HUES64 (cell line): ENCODE results near the gene CLEC4G.

ENCODE experiments used
- H3K27ac ChIP-seq: 2 replicates; pipeline ENCODE4 v1.7.0; 2013; ENCODE audit warnings: low read depth, low read length, inconsistent platforms
- H3K27me3 ChIP-seq: 2 replicates; pipeline ENCODE4 v1.6.1; 2013; ENCODE audit warnings: mild to moderate bottlenecking, low read length; ENCODE audit not compliant: insufficient read depth
- H3K36me3 ChIP-seq: 2 replicates; pipeline ENCODE4 v1.6.1; 2013; ENCODE audit warnings: mild to moderate bottlenecking, low read length; ENCODE audit not compliant: insufficient read depth
- H3K4me1 ChIP-seq: 2 replicates; pipeline ENCODE4 v1.6.1; 2013; ENCODE audit warnings: mild to moderate bottlenecking, low read length, moderate library complexity; ENCODE audit not compliant: insufficient read depth
- H3K4me3 ChIP-seq: 2 replicates; pipeline ENCODE4 v1.5.1; 2013; ENCODE audit warnings: mild to moderate bottlenecking, low read length, moderate library complexity
- H3K9ac ChIP-seq: 2 replicates; pipeline ENCODE4 v1.6.1; 2013; ENCODE audit warnings: mild to moderate bottlenecking, low read depth, low read length
- H3K9me3 ChIP-seq: 2 replicates; pipeline ENCODE4 v1.6.1; 2013; ENCODE audit warnings: low read depth, low read length; ENCODE audit not compliant: insufficient read depth
- WGBS: fragments of 150-250, 120-280 bp; methylation state at CpG from one replicate; pipeline ENCODE4 v1.1.7; 2013; ENCODE audit warnings: missing lambda C conversion rate; 5-methylcytosine and 5-hydroxymethylcytosine counted together

Gene CLEC4G

DNA sequence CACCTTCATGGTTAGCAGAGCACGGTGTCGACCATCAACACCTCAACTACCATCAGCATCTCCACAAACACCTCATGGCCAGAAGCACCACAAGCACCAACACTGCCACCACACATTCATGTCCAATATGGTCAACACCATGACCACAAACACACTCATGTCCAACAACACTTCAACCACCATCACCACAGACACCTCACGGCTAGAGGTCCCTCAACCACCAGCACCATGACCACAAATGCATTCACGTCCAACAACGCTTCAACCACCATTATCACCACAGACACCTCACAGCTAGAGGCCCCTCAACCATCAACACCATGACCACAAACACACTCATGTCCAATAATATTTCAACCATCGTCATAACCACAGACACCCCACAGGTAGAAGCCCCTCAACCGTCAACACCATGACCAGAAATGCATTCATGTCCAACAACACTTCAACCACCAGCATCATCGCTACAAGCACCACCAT lies 41.1 kb downstream of the CLEC4G start:
- Histone ChIP-seq H3K36me3 (no peaks in the 10 kb centered on the region), H3K27ac (no peak overlapping the region), H3K4me1 (no peaks in the 10 kb centered on the region), H3K9ac (no peak overlapping the region), H3K9me3 (no peaks in the 10 kb centered on the region), H3K4me3 (no peak overlapping the region), H3K27me3 (no peaks in the 10 kb centered on the region; the same call in 1 of the 2 replicates)
- 72% methylated on average over 8 of the region's 8 CpGs for WGBS

DNA sequence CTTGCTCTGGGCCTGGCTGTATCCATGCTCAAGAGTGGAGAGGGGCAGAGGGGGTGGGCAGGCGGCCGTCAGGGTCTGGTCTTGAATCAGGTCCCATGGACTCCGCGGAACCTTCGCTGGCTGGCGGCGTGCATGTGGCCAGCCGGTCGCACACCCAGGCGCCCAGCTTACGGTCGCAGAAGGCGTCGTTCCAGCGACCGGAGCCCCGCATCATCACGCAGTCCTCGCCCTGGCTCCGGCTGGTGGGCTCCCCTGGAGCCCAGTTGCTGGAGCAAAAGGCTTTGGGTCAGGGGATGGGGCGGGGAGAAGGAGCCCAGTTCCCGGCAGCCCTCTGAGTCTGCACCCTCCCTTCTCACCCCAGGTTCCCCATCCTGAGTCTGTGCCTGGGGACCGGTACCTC lies 42.7 kb downstream of the CLEC4G start:
- H3K27me3 ChIP-seq: no peaks in the 10 kb centered on the region; the same call in 1 of the 2 replicates
- no peaks in the 10 kb centered on the region for H3K36me3 ChIP-seq
- no peak overlapping the region for H3K4me3 ChIP-seq
- H3K4me1 ChIP-seq: no peaks in the 10 kb centered on the region
- no peak overlapping the region for H3K9ac ChIP-seq
- H3K27ac ChIP-seq: no peak overlapping the region
- WGBS: 86% methylated on average over 22 of the region's 23 CpGs
- no peaks in the 10 kb centered on the region for H3K9me3 ChIP-seq

DNA sequence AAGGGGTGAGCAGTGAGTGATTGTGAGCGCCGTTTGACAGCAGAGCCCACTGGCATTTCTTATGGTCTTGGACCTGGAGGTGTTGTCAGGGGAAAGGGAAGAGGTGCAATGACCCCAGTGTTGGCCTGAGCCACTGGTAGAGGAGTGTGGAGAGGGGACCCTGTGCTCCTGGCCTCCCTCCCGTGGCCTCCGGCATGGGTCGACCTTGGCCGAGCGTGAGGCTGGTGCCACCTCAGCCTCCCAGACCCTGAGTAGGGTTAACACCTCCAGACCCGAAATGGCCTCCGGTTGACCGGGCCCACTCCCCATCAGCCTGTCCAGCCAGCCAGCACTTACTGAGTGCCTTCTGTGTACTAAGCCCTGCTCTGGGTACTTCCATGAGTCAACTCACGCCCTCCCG lies 44.7 kb downstream of the CLEC4G start:
- Histone ChIP-seq H3K9ac (no peak overlapping the region), H3K27me3 (no peaks in the 10 kb centered on the region; the same call in 1 of the 2 replicates), H3K27ac (no peak overlapping the region), H3K36me3 (peaks cover 11% of the 10 kb centered on the region), H3K9me3 (no peaks in the 10 kb centered on the region), H3K4me1 (no peaks in the 10 kb centered on the region), H3K4me3 (no peak overlapping the region)
- WGBS: 90% methylated on average over 12 of the region's 12 CpGs

DNA sequence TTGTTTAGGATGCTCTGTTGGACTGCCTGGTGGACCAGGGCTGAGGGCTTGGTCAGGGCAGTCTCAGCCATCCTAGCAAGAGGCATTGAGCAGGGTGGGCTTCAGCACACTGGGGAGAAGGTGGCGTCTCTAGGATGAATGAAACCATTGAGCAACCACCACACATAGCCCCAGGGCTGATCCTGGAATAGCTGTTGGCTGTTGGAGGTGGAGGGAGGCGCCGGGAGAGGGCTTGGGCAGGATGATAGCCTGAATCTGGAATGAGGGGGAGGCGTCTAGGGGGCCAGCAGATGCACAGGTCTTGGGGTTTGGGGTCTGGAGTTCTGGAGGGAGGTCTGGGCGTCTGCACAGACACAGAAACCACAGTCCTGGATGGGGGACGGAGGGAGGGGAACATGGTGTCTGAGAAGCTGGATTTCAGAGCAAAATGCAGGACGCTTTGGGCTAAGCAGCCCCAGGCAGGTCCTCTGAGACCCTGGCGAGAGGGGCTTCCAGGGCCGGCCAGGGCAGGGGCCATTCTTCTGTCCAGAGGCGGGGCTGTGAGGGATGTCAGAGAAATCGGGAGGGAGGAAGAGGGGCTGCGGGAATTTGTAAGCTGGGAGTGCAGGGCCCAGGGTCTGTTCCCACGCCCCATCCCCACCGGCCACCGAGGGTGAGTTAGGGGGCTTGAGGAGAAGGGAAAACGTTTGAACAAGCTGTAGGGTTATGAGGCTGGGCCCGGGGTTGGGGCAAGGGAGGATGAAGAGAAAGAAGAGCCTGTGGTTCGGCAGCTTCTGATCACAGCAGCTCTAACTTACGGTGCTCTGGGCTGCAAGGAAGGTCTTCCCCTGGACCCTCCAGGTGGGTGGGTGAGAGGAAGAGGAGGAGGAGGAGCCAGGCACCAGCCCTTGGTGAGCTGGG lies 46.1 kb downstream of the CLEC4G start:
- no peak overlapping the region for H3K9ac ChIP-seq
- WGBS: 34% methylated on average over 19 of the region's 19 CpGs

DNA sequence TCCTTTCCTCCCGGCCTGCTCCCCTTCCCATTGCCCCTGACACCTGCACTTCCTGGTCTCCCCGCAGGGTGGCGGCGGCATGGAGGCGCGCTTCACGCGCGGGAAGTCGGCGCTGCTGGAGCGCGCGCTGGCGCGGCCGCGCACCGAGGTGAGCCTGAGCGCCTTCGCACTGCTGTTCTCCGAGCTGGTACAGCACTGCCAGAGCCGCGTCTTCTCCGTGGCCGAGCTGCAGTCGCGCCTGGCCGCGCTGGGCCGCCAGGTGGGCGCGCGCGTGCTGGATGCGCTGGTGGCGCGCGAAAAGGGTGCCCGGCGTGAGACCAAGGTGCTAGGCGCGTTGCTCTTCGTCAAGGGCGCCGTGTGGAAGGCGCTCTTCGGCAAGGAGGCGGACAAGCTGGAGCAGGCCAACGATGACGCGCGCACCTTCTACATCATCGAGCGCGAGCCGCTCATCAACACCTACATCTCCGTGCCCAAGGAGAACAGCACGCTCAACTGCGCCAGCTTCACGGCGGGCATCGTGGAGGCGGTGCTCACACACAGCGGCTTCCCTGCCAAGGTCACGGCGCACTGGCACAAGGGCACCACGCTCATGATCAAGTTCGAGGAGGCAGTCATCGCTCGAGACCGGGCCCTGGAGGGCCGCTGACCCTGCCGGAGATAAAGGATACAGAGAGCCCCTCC lies 49.6 kb downstream of the CLEC4G start:
- Histone ChIP-seq H3K36me3 (peaks cover 11% of the 10 kb centered on the region), H3K9ac (peak overlapping the region; percentile 47), H3K4me3 (peak overlapping the region; percentile 87), H3K27ac (0 out of 2 replicates have a peak overlapping the region, but pooled peaks have one; percentile 37), H3K27me3 (peaks cover 12% of the 10 kb centered on the region), H3K4me1 (peaks cover 2% of the 10 kb centered on the region; the same call in 1 of the 2 replicates), H3K9me3 (no peaks in the 10 kb centered on the region)
- WGBS: 96% methylated on average over 74 of the region's 74 CpGs

More for the DNA sequence above, 46.1 kb downstream of the CLEC4G start:
- no peaks in the 10 kb centered on the region; the same call in 1 of the 2 replicates for H3K27me3 ChIP-seq
- H3K27ac ChIP-seq: no peak overlapping the region
- no peaks in the 10 kb centered on the region for H3K9me3 ChIP-seq
- H3K4me1 ChIP-seq: peaks cover 2% of the 10 kb centered on the region; the same call in 1 of the 2 replicates
- H3K36me3 ChIP-seq: peaks cover 11% of the 10 kb centered on the region
- H3K4me3 ChIP-seq: no peak overlapping the region

DNA sequence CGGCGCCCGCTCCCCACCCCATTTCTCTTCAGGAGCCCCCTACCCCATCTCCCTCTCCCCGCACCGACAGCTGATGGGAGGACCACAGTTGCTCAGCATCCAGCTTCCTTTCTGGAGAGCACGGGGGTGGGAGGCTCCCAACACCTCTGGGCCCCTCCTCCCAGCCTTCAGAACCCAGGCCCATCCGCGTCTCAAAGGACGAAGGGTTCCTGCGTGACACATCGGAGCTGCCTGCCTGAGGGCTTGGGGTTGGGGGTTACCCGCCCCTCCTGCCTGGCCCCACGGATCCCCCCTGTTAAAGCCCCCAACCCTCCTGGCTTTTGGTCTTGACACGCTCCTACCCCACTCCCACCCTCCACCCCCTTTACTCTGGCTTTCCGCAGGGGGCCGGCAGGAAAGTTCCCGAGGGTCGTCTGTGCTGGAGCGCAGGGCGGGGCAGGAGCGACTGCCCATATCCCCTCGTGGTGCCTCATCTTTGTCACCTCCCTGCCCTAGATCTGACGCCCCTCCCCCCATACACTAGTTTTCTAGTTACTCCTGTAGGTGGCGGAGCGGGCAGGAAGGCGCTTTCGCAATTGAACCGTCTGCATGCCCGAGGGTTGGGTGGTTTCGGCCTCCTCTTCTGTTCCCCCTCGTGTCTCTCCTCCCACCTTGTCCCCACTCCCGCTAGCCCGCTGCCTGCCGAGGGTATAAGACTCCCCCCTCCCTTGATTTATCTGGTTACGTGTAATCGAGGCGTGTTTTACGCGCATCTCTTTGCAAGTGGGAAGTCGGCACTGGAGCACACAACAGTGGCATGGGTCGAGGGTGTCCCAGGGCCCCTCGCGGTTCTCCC lies 50.4 kb downstream of the CLEC4G start:
- Histone ChIP-seq H3K4me3 (peak overlapping the region; percentile 87), H3K9me3 (no peaks in the 10 kb centered on the region), H3K4me1 (peaks cover 2% of the 10 kb centered on the region; the same call in 1 of the 2 replicates), H3K36me3 (peaks cover 11% of the 10 kb centered on the region), H3K27ac (peak overlapping the region; percentile 37; the same call in 1 of the 2 replicates), H3K9ac (peak overlapping the region; percentile 82), H3K27me3 (peaks cover 16% of the 10 kb centered on the region)
- 24% methylated on average over 43 of the region's 43 CpGs for WGBS

DNA sequence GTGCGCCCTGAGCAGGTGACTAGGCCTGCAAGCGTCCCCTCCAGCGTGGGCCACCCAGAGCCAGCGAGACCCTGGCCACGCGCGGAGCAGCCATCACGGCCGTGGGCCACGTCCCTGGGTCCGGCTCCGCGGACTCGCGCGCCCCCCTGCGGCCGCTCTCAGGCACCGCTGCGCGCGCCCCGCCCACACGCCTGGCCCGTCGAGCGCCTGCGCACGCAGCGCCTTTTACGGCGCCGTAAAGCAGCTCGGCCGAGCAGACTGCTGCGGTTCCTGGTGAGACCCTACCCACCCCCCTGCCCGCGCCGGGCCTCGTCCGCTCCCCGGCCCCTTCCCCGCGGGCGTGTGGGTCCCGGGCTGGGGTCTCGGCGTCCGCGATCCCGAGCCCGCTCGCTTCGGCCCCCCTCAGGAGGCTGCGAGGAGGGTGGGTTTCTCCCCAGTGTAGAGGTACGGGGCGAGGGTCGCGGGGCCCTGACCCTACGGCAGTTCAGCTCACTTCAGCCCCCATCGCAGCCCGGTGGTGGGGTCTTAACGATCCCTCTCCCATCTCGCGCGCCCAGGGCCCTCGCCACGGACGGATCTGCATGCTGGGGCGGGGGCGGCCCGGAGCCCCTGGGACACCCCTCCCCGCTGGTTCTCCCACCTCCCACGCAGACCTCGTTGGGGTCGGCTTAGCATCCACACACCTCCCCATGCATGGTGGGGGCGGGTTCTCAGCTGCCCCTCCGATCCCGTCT lies 51.1 kb downstream of the CLEC4G start, which contains the start of gene TRAPPC5:
TRAPPC5 (plus strand) TSS at position 228 of the 734 bp plus-strand sequence. CDS start 1,421 bp downstream, outside the sequence.
- Histone ChIP-seq H3K9ac (peak within 1 kb of the TSS; percentile 82), H3K9me3 (no peaks in the 10 kb centered on the region), H3K4me1 (peaks cover 2% of the 10 kb centered on the region; the same call in 1 of the 2 replicates), H3K36me3 (peaks cover 11% of the 10 kb centered on the region), H3K4me3 (peak within 1 kb of the TSS; percentile 87), H3K27ac (peak within 1 kb of the TSS; percentile 55; the same call in 1 of the 2 replicates), H3K27me3 (peaks cover 19% of the 10 kb centered on the region)
- under 1% methylated on average over 79 of the region's 79 CpGs for WGBS

DNA sequence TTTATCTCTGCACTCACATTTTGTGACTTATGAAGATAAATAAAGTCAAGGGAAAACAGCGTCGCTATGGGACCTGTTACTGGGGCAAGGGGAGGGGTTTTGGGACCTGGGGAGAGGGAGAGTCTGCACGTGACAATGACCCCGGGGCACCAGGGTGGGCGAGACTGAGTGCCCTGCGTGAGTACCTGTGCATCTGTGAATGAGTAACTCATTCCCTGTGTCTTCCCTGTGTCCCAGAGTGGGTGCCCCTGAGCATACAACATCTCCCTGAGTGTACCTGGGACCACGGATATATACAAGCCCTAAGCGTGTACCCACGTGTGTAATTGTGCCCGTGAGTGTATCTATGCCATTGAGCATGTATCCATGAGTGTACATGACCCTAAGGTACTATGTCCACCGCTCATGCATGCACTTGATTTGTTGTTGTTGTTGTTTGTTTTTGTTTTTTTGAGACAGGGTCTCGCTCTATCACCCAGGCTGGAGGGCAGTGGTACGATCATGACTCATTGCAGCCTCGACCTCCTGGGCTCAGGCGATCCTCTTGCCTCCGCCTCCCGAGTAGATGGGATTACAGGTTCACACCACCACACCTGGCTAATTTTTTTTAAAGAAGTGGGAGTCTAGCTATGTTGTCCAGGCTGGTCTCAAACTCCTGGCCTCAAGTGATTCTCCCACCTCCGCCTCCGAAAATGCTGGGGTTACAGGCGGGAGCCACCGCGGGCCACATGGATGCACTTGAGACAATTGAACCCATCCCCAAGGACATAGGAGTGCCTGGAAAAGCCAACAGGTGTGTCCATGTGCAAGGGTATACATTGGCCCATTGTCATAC lies 51.9 kb downstream of the CLEC4G start:
- H3K9ac ChIP-seq: no peak overlapping the region
- H3K4me1 ChIP-seq: peaks cover 2% of the 10 kb centered on the region; the same call in 1 of the 2 replicates
- WGBS: 61% methylated on average over 22 of the region's 22 CpGs
- no peak overlapping the region for H3K27ac ChIP-seq
- H3K27me3 ChIP-seq: peaks cover 19% of the 10 kb centered on the region
- peak overlapping the region; percentile 87 for H3K4me3 ChIP-seq
- H3K9me3 ChIP-seq: no peaks in the 10 kb centered on the region
- peaks cover 11% of the 10 kb centered on the region for H3K36me3 ChIP-seq

DNA sequence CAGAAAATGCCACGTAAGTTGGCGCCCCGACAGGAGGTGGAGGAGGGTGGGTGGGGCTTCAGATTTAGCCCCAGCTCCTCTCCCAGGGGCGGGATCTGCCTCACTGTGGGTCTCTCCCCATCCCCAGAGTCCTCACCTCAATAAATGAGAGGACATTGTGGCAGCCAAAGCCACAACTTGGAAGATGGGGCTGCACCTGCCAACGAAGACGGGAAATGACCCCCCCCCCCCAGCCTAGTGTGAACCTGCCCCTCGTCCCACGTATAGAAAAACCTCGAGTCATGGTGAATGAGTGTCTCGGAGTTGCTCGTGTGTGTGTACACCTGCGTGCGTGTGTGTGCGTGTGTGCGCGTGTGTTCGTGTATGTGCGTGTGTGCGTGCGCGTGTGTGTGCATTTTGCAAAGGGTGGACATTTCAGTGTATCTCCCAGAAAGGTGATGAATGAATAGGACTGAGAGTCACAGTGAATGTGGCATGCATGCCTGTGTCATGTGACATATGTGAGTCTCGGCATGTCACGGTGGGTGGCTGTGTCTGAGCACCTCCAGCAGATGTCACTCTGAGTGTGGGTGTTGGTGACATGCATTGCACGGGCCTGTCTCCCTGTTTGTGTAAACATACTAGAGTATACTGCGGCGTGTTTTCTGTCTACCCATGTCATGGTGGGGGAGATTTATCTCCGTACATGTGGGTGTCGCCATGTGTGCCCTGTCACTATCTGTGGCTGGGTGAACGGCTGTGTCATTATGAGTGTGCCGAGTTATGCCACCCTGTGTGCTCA lies 52.7 kb downstream of the CLEC4G start:
- H3K27me3 ChIP-seq: peaks cover 19% of the 10 kb centered on the region
- peaks cover 2% of the 10 kb centered on the region; the same call in 1 of the 2 replicates for H3K4me1 ChIP-seq
- 79% methylated on average over 30 of the region's 30 CpGs for WGBS
- H3K36me3 ChIP-seq: peaks cover 11% of the 10 kb centered on the region
- H3K4me3 ChIP-seq: no peak overlapping the region
- no peak overlapping the region for H3K27ac ChIP-seq
- no peaks in the 10 kb centered on the region for H3K9me3 ChIP-seq
- no peak overlapping the region for H3K9ac ChIP-seq
